Caco-2 (cell line): ENCODE results near the gene ZNF813. TPM values are rescaled to one million over a fixed set of nuclear protein-coding genes. Genes with fewer than 3 reads are reported as not detected.
"Not testable (repeated sequence)": the region's sequence is repeated elsewhere in the genome, so short reads cannot be mapped to it uniquely, and the experiment has no call there.

Experiments used
- BruUV-seq: library from RNA; stranded (reverse); fragments of 400-500 nt; replicated peaks from 2 replicates; lab custom pipeline; 2021; lab: Mats Ljungman, UMichigan
- CTCF ChIA-PET: fragments of 300-600 bp; sonication (Branson Sonifier 250); formaldehyde crosslinking; loops from one replicate; lab custom pipeline; 2022; ENCODE audit warnings: antibody characterized with exemption; lab: Charles Lee
- POLR2A ChIA-PET: fragments of 300-600 bp; sonication (Branson Sonifier 250); formaldehyde crosslinking; loops from one replicate; lab custom pipeline; 2022; ENCODE audit warnings: antibody characterized with exemption; lab: Charles Lee
- DNase-seq, 2 experiments: peaks; one replicate each; pipeline versions ENCODE4 v3.0.0 to v3.0.0-alpha.2; 2020 to 2022
- H3K27me3 ChIP-seq: replicated peaks from 2 replicates; pipeline ENCODE4 v1.6.0; 2011; ENCODE audit warnings: low read length; ENCODE audit not compliant: control insufficient read depth, insufficient read depth
- H3K36me3 ChIP-seq: 2 replicates; pipeline ENCODE4 v1.5.1; 2011; ENCODE audit warnings: low read length; ENCODE audit not compliant: control insufficient read depth, insufficient read depth
- H3K4me1 ChIP-seq: fragments of 250-450 bp; sonication (Bioruptor Pico); 2 replicates; pipeline ENCODE4 v1.5.1; 2020; ENCODE audit warnings: mild to moderate bottlenecking
- H3K4me3 ChIP-seq: 2 replicates; pipeline ENCODE4 v1.5.1; 2011; ENCODE audit warnings: low read depth, mild to moderate bottlenecking, control low read depth, low read length
- H3K9me3 ChIP-seq: fragments of 250-450 bp; sonication (Bioruptor Pico); 2 replicates; pipeline ENCODE4 v1.5.1; 2020; ENCODE audit warnings: mild to moderate bottlenecking, moderate library complexity
- H3K27ac Mint-ChIP-seq: one replicate; pipeline ENCODE4 v1.8.0; 2022; ENCODE audit warnings: mixed read lengths; ENCODE audit not compliant: unreplicated experiment
- H3K27me3 Mint-ChIP-seq: one replicate; pipeline ENCODE4 v1.8.0; 2022; ENCODE audit warnings: mixed read lengths; ENCODE audit not compliant: insufficient read depth, unreplicated experiment
- H3K36me3 Mint-ChIP-seq: one replicate; pipeline ENCODE4 v1.8.0; 2022; ENCODE audit warnings: mild to moderate bottlenecking, mixed read lengths; ENCODE audit not compliant: insufficient read depth, unreplicated experiment
- H3K4me1 Mint-ChIP-seq: one replicate; pipeline ENCODE4 v1.8.0; 2022; ENCODE audit warnings: low read depth, mixed read lengths; ENCODE audit not compliant: unreplicated experiment
- H3K4me3 Mint-ChIP-seq: one replicate; pipeline ENCODE4 v1.8.0; 2022; ENCODE audit warnings: mild to moderate bottlenecking, moderate library complexity, mixed read lengths; ENCODE audit not compliant: unreplicated experiment
- H3K9me3 Mint-ChIP-seq: one replicate; pipeline ENCODE4 v1.8.0; 2022; ENCODE audit warnings: mixed read lengths; ENCODE audit not compliant: unreplicated experiment
- intact Hi-C: fragments of 100-400 bp; cut with micrococcal nuclease; formaldehyde crosslinking; loops from one replicate; pipeline ENCODE4 v1.10.0; 2022; ENCODE audit not compliant: unreplicated experiment
- total RNA-seq: library from RNA; stranded (reverse); gene quantifications from 2 replicates; pipeline ENCODE4 v1.2.3, GENCODE V29; 2022
- TF ChIP-seq, protein P1 (sequence below), 2 experiments: fragments of 200-600 bp in 1 of 2; IDR thresholded peaks; 1 replicate in 1 of 2; 2 replicates in 1 of 2; pipeline versions ENCODE4 v1.5.1 to v1.8.0; 2011 to 2022; ENCODE audit warnings: antibody characterized with exemption in 1 of 2, control low read depth in 1 of 2, inconsistent platforms in 1 of 2, low read depth in 1 of 2, low read length in 1 of 2, mild to moderate bottlenecking in 1 of 2, moderate library complexity in 1 of 2; ENCODE audit not compliant: insufficient read depth in 1 of 2, severe bottlenecking in 1 of 2, unreplicated experiment in 1 of 2

ZNF813 gene
- total RNA-seq, 1 experiment from 2014 or later: 7.9 TPM

DNA sequence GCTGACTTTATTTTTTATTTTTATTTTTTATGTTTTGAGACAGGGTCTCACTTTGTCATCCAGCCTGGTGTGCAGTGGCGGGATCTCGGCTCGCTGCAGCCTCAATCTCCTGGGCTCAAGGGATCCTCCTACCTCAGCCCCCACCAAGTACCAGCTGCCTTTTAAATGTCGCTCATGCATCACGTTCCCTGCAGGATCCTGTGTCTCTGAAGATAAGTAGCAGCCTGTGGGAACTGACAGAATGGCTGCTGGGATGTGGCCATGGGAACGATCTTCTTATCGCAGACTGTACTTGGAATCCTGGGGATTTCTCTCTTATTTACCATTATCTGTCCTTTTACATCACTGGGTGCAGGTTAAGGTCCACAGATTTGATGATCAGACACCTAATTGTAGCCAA, 35.6 kb downstream of the ZNF813 start:
- H3K4me1 Mint-ChIP-seq: peaks cover 12% of the 10 kb centered on the region
- DNase-seq, H3K4me3 ChIP-seq, BruUV-seq, H3K27me3 Mint-ChIP-seq, H3K36me3 Mint-ChIP-seq, H3K36me3 ChIP-seq, H3K9me3 ChIP-seq, POLR2A ChIA-PET, H3K27me3 ChIP-seq, intact Hi-C loops, H3K27ac Mint-ChIP-seq, CTCF ChIA-PET, H3K4me3 Mint-ChIP-seq: not testable (repeated sequence)
- peaks cover 18% of the 10 kb centered on the region for H3K4me1 ChIP-seq
- peaks cover 11% of the 10 kb centered on the region for H3K9me3 Mint-ChIP-seq

- Mint-ChIP-seq H3K9me3 (peaks cover 11% of the 10 kb centered on the region), H3K4me3 (peak overlapping the region; percentile 66)
- H3K27me3 Mint-ChIP-seq, H3K4me1 Mint-ChIP-seq, intact Hi-C loops, H3K9me3 ChIP-seq, H3K27ac Mint-ChIP-seq, H3K27me3 ChIP-seq, POLR2A ChIA-PET, H3K36me3 ChIP-seq, H3K36me3 Mint-ChIP-seq, BruUV-seq: not testable (repeated sequence)
- Histone ChIP-seq H3K4me3 (peak overlapping the region; percentile 23), H3K4me1 (peaks cover 17% of the 10 kb centered on the region)
- peak; percentile 32 to 41 for DNase-seq
- CTCF ChIA-PET: interaction anchor here (0.8 kb wide), 1 partner anchor 80 kb away, joined by 6 read pairs; no protein-coding TSS in a partner anchor
Observed at GRCh38 chr19:53503671-53504364, 36.3 kb downstream of the ZNF813 start.

- Histone ChIP-seq H3K4me3 (0 out of 2 replicates have a peak overlapping the region, but pooled peaks have one; percentile 17), H3K4me1 (peaks cover 17% of the 10 kb centered on the region)
- POLR2A ChIA-PET, H3K36me3 ChIP-seq, H3K4me1 Mint-ChIP-seq, BruUV-seq, intact Hi-C loops, H3K27ac Mint-ChIP-seq, H3K27me3 Mint-ChIP-seq, H3K36me3 Mint-ChIP-seq, H3K9me3 ChIP-seq, H3K27me3 ChIP-seq: not testable (repeated sequence)
- CTCF ChIA-PET: interaction anchor here (0.8 kb wide), 1 partner anchor 80 kb away, joined by 6 read pairs; no protein-coding TSS in a partner anchor
- peak overlapping the region; percentile 66 for H3K4me3 Mint-ChIP-seq
- peaks cover 11% of the 10 kb centered on the region for H3K9me3 Mint-ChIP-seq
- DNase-seq: peak in 1 of 2 experiments; percentile 21
Observed at GRCh38 chr19:53504365-53504703, 36.8 kb downstream of the ZNF813 start.

GRCh38 chr19:53504885-53505284, 37.4 kb downstream of the ZNF813 start:
- Histone ChIP-seq H3K4me1 (peaks cover 17% of the 10 kb centered on the region), H3K27me3 (no peaks in the 10 kb centered on the region), H3K36me3 (no peaks in the 10 kb centered on the region), H3K4me3 (no peak overlapping the region; the same call in 1 of the 2 replicates), H3K9me3 (peaks cover 10% of the 10 kb centered on the region; the same call in 1 of the 2 replicates)
- POLR2A ChIA-PET: no interaction called here
- Mint-ChIP-seq H3K27me3 (no peaks in the 10 kb centered on the region), H3K4me3 (peak overlapping the region; percentile 66), H3K27ac (peak overlapping the region; percentile 72), H3K4me1 (peaks cover 7% of the 10 kb centered on the region), H3K36me3 (peaks cover 8% of the 10 kb centered on the region), H3K9me3 (peaks cover 11% of the 10 kb centered on the region)
- CTCF ChIA-PET: no interaction called here
- DNase-seq: no peak
- TF ChIP-seq, protein P1, sequence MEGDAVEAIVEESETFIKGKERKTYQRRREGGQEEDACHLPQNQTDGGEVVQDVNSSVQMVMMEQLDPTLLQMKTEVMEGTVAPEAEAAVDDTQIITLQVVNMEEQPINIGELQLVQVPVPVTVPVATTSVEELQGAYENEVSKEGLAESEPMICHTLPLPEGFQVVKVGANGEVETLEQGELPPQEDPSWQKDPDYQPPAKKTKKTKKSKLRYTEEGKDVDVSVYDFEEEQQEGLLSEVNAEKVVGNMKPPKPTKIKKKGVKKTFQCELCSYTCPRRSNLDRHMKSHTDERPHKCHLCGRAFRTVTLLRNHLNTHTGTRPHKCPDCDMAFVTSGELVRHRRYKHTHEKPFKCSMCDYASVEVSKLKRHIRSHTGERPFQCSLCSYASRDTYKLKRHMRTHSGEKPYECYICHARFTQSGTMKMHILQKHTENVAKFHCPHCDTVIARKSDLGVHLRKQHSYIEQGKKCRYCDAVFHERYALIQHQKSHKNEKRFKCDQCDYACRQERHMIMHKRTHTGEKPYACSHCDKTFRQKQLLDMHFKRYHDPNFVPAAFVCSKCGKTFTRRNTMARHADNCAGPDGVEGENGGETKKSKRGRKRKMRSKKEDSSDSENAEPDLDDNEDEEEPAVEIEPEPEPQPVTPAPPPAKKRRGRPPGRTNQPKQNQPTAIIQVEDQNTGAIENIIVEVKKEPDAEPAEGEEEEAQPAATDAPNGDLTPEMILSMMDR (IDR thresholded peaks at IDR 0.05; ENCODE audit: insufficient read depth in 1 of 2, low read depth in 1 of 2, low read length in 1 of 2, severe bottlenecking in 1 of 2, unreplicated experiment in 1 of 2): no peak
- intact Hi-C loops: no loop called here
- BruUV-seq: no TSS peak
